H1 (cell line): ENCODE measurements around the gene OR51B5.

Source experiments
- JUND ChIP-seq: IDR thresholded peaks from 2 replicates; pipeline ENCODE4 v1.6.1; 2011; ENCODE audit warnings: mild to moderate bottlenecking, improper control_type of control experiment, low read length
- YY1 ChIP-seq: IDR thresholded peaks from 2 replicates; pipeline ENCODE4 v1.6.1; 2011; ENCODE audit warnings: low read depth, mild to moderate bottlenecking, low read length
- TF ChIP-seq, protein P1 (sequence below), 3 experiments: IDR thresholded peaks; 1 replicate in 2 of 3; 2 replicates in 1 of 3; pipeline versions ENCODE4 v1.5.1 to v1.6.1; 2011; ENCODE audit warnings: low read length in 3 of 3, mild to moderate bottlenecking in 3 of 3, inconsistent platforms in 2 of 3, low read depth in 1 of 3, moderate library complexity in 1 of 3; ENCODE audit not compliant: insufficient read depth in 1 of 3; ENCODE audit errors: control extremely low read depth in 1 of 3
- TF ChIP-seq, protein P2 (sequence below): fragments of 300-600 bp; sonication (generic); IDR thresholded peaks from 2 replicates; pipeline ENCODE4 v1.7.1; 2012; ENCODE audit warnings: low read length, moderate library complexity, mild to moderate bottlenecking, inconsistent platforms; ENCODE audit not compliant: insufficient replicate concordance

DNA sequence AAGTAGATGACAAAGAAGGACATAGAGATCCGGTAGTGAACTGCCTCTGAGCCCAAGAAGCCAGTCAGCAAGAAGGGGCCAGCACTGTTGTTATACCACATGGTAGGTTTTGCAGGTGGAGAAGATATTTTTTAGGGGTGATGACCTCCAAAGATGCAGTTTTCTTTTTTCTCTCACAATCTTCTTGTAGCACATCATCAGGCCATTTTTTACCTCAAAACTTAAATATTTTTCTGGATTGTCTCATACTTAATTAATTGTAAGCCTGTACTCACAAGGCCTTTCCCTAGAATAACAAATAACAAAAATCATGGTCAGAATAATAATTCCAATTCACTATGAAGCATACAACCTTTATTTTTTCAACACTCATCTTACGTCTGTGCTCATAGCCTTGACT lies 41.5 kb downstream of the OR51B5 start, which contains the start of gene OR51B4:
- TF ChIP-seq, protein P1, sequence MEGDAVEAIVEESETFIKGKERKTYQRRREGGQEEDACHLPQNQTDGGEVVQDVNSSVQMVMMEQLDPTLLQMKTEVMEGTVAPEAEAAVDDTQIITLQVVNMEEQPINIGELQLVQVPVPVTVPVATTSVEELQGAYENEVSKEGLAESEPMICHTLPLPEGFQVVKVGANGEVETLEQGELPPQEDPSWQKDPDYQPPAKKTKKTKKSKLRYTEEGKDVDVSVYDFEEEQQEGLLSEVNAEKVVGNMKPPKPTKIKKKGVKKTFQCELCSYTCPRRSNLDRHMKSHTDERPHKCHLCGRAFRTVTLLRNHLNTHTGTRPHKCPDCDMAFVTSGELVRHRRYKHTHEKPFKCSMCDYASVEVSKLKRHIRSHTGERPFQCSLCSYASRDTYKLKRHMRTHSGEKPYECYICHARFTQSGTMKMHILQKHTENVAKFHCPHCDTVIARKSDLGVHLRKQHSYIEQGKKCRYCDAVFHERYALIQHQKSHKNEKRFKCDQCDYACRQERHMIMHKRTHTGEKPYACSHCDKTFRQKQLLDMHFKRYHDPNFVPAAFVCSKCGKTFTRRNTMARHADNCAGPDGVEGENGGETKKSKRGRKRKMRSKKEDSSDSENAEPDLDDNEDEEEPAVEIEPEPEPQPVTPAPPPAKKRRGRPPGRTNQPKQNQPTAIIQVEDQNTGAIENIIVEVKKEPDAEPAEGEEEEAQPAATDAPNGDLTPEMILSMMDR (IDR thresholded peaks at IDR 0.05; ENCODE audit: control extremely low read depth in 1 of 3, insufficient read depth in 1 of 3, low read depth in 1 of 3, low read length in 3 of 3), result no peak
- TF ChIP-seq, protein P2, sequence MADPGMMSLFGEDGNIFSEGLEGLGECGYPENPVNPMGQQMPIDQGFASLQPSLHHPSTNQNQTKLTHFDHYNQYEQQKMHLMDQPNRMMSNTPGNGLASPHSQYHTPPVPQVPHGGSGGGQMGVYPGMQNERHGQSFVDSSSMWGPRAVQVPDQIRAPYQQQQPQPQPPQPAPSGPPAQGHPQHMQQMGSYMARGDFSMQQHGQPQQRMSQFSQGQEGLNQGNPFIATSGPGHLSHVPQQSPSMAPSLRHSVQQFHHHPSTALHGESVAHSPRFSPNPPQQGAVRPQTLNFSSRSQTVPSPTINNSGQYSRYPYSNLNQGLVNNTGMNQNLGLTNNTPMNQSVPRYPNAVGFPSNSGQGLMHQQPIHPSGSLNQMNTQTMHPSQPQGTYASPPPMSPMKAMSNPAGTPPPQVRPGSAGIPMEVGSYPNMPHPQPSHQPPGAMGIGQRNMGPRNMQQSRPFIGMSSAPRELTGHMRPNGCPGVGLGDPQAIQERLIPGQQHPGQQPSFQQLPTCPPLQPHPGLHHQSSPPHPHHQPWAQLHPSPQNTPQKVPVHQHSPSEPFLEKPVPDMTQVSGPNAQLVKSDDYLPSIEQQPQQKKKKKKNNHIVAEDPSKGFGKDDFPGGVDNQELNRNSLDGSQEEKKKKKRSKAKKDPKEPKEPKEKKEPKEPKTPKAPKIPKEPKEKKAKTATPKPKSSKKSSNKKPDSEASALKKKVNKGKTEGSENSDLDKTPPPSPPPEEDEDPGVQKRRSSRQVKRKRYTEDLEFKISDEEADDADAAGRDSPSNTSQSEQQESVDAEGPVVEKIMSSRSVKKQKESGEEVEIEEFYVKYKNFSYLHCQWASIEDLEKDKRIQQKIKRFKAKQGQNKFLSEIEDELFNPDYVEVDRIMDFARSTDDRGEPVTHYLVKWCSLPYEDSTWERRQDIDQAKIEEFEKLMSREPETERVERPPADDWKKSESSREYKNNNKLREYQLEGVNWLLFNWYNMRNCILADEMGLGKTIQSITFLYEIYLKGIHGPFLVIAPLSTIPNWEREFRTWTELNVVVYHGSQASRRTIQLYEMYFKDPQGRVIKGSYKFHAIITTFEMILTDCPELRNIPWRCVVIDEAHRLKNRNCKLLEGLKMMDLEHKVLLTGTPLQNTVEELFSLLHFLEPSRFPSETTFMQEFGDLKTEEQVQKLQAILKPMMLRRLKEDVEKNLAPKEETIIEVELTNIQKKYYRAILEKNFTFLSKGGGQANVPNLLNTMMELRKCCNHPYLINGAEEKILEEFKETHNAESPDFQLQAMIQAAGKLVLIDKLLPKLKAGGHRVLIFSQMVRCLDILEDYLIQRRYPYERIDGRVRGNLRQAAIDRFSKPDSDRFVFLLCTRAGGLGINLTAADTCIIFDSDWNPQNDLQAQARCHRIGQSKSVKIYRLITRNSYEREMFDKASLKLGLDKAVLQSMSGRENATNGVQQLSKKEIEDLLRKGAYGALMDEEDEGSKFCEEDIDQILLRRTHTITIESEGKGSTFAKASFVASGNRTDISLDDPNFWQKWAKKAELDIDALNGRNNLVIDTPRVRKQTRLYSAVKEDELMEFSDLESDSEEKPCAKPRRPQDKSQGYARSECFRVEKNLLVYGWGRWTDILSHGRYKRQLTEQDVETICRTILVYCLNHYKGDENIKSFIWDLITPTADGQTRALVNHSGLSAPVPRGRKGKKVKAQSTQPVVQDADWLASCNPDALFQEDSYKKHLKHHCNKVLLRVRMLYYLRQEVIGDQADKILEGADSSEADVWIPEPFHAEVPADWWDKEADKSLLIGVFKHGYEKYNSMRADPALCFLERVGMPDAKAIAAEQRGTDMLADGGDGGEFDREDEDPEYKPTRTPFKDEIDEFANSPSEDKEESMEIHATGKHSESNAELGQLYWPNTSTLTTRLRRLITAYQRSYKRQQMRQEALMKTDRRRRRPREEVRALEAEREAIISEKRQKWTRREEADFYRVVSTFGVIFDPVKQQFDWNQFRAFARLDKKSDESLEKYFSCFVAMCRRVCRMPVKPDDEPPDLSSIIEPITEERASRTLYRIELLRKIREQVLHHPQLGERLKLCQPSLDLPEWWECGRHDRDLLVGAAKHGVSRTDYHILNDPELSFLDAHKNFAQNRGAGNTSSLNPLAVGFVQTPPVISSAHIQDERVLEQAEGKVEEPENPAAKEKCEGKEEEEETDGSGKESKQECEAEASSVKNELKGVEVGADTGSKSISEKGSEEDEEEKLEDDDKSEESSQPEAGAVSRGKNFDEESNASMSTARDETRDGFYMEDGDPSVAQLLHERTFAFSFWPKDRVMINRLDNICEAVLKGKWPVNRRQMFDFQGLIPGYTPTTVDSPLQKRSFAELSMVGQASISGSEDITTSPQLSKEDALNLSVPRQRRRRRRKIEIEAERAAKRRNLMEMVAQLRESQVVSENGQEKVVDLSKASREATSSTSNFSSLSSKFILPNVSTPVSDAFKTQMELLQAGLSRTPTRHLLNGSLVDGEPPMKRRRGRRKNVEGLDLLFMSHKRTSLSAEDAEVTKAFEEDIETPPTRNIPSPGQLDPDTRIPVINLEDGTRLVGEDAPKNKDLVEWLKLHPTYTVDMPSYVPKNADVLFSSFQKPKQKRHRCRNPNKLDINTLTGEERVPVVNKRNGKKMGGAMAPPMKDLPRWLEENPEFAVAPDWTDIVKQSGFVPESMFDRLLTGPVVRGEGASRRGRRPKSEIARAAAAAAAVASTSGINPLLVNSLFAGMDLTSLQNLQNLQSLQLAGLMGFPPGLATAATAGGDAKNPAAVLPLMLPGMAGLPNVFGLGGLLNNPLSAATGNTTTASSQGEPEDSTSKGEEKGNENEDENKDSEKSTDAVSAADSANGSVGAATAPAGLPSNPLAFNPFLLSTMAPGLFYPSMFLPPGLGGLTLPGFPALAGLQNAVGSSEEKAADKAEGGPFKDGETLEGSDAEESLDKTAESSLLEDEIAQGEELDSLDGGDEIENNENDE, result no peak
- TF ChIP-seq YY1 (no peak), JUND (no peak)
